VCaP (cell line): ENCODE results near the gene RIN3.

Experiments used
- H3K27ac ChIP-seq: fragments of 450-650 bp; 2 replicates; pipeline ENCODE4 v1.5.1; 2017
- TF ChIP-seq, protein P1 (sequence below): fragments of 450-650 bp; conservative IDR thresholded peaks from 2 replicates; pipeline ENCODE4 v1.5.1; 2017; ENCODE audit warnings: mild to moderate bottlenecking, moderate library complexity

The RIN3 gene

GRCh38 chr14:92570674-92571262 lies 57.2 kb downstream of the RIN3 start:
- TF ChIP-seq, protein P1, sequence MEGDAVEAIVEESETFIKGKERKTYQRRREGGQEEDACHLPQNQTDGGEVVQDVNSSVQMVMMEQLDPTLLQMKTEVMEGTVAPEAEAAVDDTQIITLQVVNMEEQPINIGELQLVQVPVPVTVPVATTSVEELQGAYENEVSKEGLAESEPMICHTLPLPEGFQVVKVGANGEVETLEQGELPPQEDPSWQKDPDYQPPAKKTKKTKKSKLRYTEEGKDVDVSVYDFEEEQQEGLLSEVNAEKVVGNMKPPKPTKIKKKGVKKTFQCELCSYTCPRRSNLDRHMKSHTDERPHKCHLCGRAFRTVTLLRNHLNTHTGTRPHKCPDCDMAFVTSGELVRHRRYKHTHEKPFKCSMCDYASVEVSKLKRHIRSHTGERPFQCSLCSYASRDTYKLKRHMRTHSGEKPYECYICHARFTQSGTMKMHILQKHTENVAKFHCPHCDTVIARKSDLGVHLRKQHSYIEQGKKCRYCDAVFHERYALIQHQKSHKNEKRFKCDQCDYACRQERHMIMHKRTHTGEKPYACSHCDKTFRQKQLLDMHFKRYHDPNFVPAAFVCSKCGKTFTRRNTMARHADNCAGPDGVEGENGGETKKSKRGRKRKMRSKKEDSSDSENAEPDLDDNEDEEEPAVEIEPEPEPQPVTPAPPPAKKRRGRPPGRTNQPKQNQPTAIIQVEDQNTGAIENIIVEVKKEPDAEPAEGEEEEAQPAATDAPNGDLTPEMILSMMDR: no peak
- no peak overlapping the region for H3K27ac ChIP-seq

- TF ChIP-seq, protein P1: no peak
- no peak overlapping the region for H3K27ac ChIP-seq
Observed at GRCh38 chr14:92572050-92572449, 58.5 kb downstream of the RIN3 start.

DNA sequence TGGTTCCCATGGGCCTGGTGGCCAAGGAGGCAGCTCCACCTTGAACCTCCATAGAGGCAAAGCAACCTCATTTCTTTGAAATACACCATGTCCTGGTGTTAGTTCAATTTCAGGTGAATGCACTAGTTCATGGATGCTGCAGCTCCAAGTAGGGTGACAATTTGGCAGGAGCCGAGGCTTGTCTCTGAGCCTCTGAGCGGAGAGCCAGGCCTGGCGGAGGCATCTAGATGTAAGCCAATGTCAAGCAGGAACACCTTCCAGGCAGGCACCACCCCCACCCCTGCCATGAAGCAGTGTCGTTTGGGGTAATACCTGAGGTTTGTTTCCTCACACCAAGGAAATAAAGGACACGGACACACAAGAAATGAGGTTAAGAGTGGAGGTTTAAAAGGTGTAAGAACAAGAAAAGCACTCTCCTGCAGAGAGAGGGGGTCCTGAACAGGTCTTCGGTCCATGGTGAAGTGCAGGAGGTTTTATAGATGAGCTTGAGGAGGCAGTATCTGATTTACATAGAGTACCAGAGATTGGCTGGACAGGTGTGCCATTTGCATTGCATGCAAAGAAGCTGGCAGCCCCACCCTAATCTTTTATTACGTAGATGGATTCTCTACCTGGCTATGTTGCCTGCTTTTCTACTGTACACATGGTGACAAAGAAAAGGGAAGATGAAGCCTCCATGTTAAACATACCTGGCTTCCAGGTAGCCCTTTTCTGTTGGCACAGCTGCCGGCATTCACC lies 60.3 kb downstream of the RIN3 start:
- no peak overlapping the region for H3K27ac ChIP-seq
- TF ChIP-seq, protein P1: no peak

DNA sequence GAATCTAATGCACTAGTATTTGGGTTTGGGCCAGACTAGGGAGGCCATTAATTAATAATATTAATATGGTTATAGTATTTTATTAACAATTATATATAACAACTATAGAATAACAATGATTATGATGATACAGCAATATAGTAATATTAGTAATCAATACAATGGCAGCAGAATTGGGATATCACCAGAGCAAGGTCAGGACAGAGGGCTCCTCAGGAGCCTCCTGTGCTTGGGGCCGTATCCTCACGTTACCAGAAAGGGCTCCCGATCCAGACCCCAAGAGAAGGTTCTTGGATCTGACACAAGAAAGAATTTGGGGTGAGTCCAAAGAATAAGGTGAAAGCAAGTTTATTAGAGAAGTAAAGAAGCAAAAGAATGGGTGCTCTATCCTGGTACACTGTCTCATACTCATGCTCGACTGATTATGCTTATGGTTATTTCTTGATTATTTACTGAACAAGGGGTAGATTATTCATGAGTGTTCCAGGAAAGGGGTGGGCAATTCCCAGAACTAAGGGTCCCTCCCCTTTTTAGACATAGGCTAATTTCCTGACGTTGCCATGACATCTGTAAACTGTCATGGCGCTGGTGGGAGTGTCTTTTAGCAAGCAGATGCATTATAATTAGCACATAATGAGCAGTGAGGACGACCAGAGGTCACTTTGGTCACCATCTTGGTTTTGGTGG lies 61.6 kb downstream of the RIN3 start:
- TF ChIP-seq, protein P1: no peak
- H3K27ac ChIP-seq: no peak overlapping the region

- H3K27ac ChIP-seq: no peak overlapping the region
- TF ChIP-seq, protein P1: no peak
Observed at GRCh38 chr14:92575748-92576303, 62.2 kb downstream of the RIN3 start.

GRCh38 chr14:92577321-92577742 lies 63.8 kb downstream of the RIN3 start:
- TF ChIP-seq, protein P1: no peak
- no peak overlapping the region for H3K27ac ChIP-seq

- TF ChIP-seq, protein P1: no peak
- no peak overlapping the region for H3K27ac ChIP-seq
Observed at GRCh38 chr14:92578511-92578910, 64.9 kb downstream of the RIN3 start.
